GM23338 (cell line): ENCODE results near the gene PPP6R3. TPM values are rescaled to one million over a fixed set of nuclear protein-coding genes. Genes with fewer than 3 reads are reported as not detected.

ENCODE experiments used
- ATAC-seq: fragments of 200-7000 bp; cut with Tn5 transposase; 3 replicates; pipeline ENCODE4 v1.9.1; 2020
- DNase-seq: peaks from one replicate; pipeline ENCODE4 v3.0.0-alpha.2; 2015; ENCODE audit warnings: low spot score
- H2AFZ ChIP-seq: fragments of 200-600 bp; sonication (generic); 2 replicates; pipeline ENCODE4 v1.8.0; 2016; ENCODE audit warnings: antibody characterized with exemption, mild to moderate bottlenecking, moderate library complexity
- H3F3A ChIP-seq: fragments of 200-600 bp; sonication (generic); replicated peaks from 2 replicates; pipeline ENCODE4 v1.8.0; 2017; ENCODE audit warnings: antibody characterized with exemption, mixed run types, low read depth
- H3K27ac ChIP-seq: fragments of 200-600 bp; sonication (generic); 2 replicates; pipeline ENCODE4 v1.6.1; 2016; ENCODE audit warnings: low read depth
- H3K27me3 ChIP-seq: fragments of 200-600 bp; sonication (generic); 2 replicates; pipeline ENCODE4 v1.8.0; 2016; ENCODE audit warnings: mild to moderate bottlenecking, mixed run types, moderate library complexity; ENCODE audit not compliant: insufficient read depth
- H3K36me3 ChIP-seq: fragments of 200-600 bp; sonication (generic); 2 replicates; pipeline ENCODE4 v1.8.0; 2016; ENCODE audit warnings: mild to moderate bottlenecking; ENCODE audit not compliant: insufficient read depth
- H3K4me1 ChIP-seq: fragments of 200-600 bp; sonication (generic); 2 replicates; pipeline ENCODE4 v1.8.0; 2016; ENCODE audit warnings: mild to moderate bottlenecking, moderate library complexity; ENCODE audit not compliant: insufficient read depth
- H3K4me2 ChIP-seq: fragments of 200-600 bp; sonication (generic); 2 replicates; pipeline ENCODE4 v1.7.1; 2017; ENCODE audit warnings: mixed run types
- H3K4me3 ChIP-seq: fragments of 200-600 bp; sonication (generic); 2 replicates; pipeline ENCODE4 v1.6.1; 2016; ENCODE audit warnings: mixed run types
- H3K79me2 ChIP-seq: fragments of 200-600 bp; sonication (generic); replicated peaks from 2 replicates; pipeline ENCODE4 v1.8.0; 2017; ENCODE audit warnings: mild to moderate bottlenecking; ENCODE audit not compliant: insufficient read depth
- H3K9me2 ChIP-seq: fragments of 200-600 bp; sonication (generic); 2 replicates; pipeline ENCODE4 v1.8.0; 2017; ENCODE audit not compliant: insufficient read depth
- H4K20me1 ChIP-seq: fragments of 200-600 bp; sonication (generic); replicated peaks from 2 replicates; pipeline ENCODE4 v1.8.0; 2017; ENCODE audit warnings: mild to moderate bottlenecking; ENCODE audit not compliant: insufficient read depth
- H3K27ac Mint-ChIP-seq: 2 replicates; pipeline ENCODE4 v1.8.0; 2020; ENCODE audit warnings: inconsistent platforms, mild to moderate bottlenecking, moderate library complexity, mixed read lengths
- H3K27me3 Mint-ChIP-seq: 3 replicates; pipeline ENCODE4 v1.8.0; 2022; ENCODE audit warnings: low read depth, mild to moderate bottlenecking, moderate library complexity, mixed read lengths, inconsistent platforms; ENCODE audit not compliant: insufficient read depth, poor library complexity
- H3K36me3 Mint-ChIP-seq: 3 replicates; pipeline ENCODE4 v1.8.0; 2021; ENCODE audit warnings: low read depth, mild to moderate bottlenecking, inconsistent platforms, moderate library complexity, mixed read lengths
- H3K4me1 Mint-ChIP-seq: 3 replicates; pipeline ENCODE4 v1.8.0; 2020; ENCODE audit warnings: mild to moderate bottlenecking, inconsistent platforms, mixed read lengths
- H3K4me3 Mint-ChIP-seq: 3 replicates; pipeline ENCODE4 v1.8.0; 2021; ENCODE audit warnings: moderate library complexity, mild to moderate bottlenecking, inconsistent platforms, mixed read lengths
- H3K9me3 Mint-ChIP-seq: 3 replicates; pipeline ENCODE4 v1.8.0; 2020; ENCODE audit warnings: moderate library complexity, mild to moderate bottlenecking, inconsistent platforms, mixed read lengths
- CREB1 ChIP-seq: fragments of 250-450 bp; sonication (Bioruptor Pico); IDR thresholded peaks from 2 replicates; pipeline ENCODE4 v1.5.0; 2020; ENCODE audit warnings: low read depth, mild to moderate bottlenecking, moderate library complexity
- ETS1 ChIP-seq: IDR thresholded peaks from 2 replicates; pipeline ENCODE4 v1.6.1; 2016; ENCODE audit warnings: antibody characterized with exemption
- EZH2 ChIP-seq: fragments of 200-600 bp; sonication (generic); IDR thresholded peaks from one replicate; pipeline ENCODE4 v1.8.0; 2017; ENCODE audit warnings: antibody characterized with exemption, mild to moderate bottlenecking, low read depth; ENCODE audit not compliant: unreplicated experiment
- JUNB ChIP-seq: IDR thresholded peaks from one replicate; pipeline ENCODE4 v1.6.1; 2016; ENCODE audit warnings: antibody characterized with exemption; ENCODE audit not compliant: unreplicated experiment
- POLR2AphosphoS5 ChIP-seq: IDR thresholded peaks from 2 replicates; pipeline ENCODE4 v1.6.1; 2016; ENCODE audit warnings: antibody characterized with exemption, low read depth
- STAT1 ChIP-seq: IDR thresholded peaks from one replicate; pipeline ENCODE4 v1.6.1; 2016; ENCODE audit warnings: antibody characterized with exemption; ENCODE audit not compliant: unreplicated experiment
- polyA plus RNA-seq: library from polyadenylated mRNA; unstranded; fragments of >200 nt; fragmentation: Nextera tagmentation; extraction: Ambion mirVana; gene quantifications from 2 replicates; pipeline ENCODE4 v1.2.1, GENCODE V29; 2016
- total RNA-seq: library from RNA; depleted of rRNA; stranded (reverse); fragments of >200 nt; shearing (Covaris generic); gene quantifications from 2 replicates; pipeline ENCODE4 v1.2.3, GENCODE V29; 2014
- TF ChIP-seq, protein P1 (sequence below), 2 experiments: fragments of 200-600 bp in 1 of 2; sonication (generic) in 1 of 2; conservative IDR thresholded peaks; 2 replicates each; pipeline versions ENCODE4 v1.5.1 to v1.6.1; 2016 to 2017; ENCODE audit warnings: antibody characterized with exemption in 2 of 2, low read depth in 2 of 2, mild to moderate bottlenecking in 2 of 2, moderate library complexity in 1 of 2
- TF ChIP-seq, protein P2 (sequence below): fragments of 250-450 bp; sonication (Bioruptor Pico); IDR thresholded peaks from 2 replicates; pipeline ENCODE4 v1.5.0; 2020; ENCODE audit warnings: mild to moderate bottlenecking, moderate library complexity

Gene PPP6R3
- total and polyA plus RNA-seq, 2 experiments from 2014 or later = 170 to 268 TPM

GRCh38 chr11:68584097-68584496, 123.5 kb downstream of the PPP6R3 start:
- Mint-ChIP-seq H3K9me3 (no peaks in the 10 kb centered on the region), H3K4me1 (peaks cover 4% of the 10 kb centered on the region; the same call in 2 of the 3 replicates), H3K36me3 (peaks cover 52% of the 10 kb centered on the region), H3K27me3 (peaks cover 7% of the 10 kb centered on the region), H3K4me3 (no peak overlapping the region), H3K27ac (no peak overlapping the region; the same call in 1 of the 2 replicates)
- peaks cover 27% of the 10 kb centered on the region for H4K20me1 ChIP-seq
- H3F3A ChIP-seq = peaks cover 14% of the 10 kb centered on the region
- H3K79me2 ChIP-seq = peaks cover 16% of the 10 kb centered on the region
- no peaks in the 10 kb centered on the region for H3K4me1 ChIP-seq
- H3K36me3 ChIP-seq = peaks cover 19% of the 10 kb centered on the region
- peak; percentile 93 for DNase-seq
- no peak overlapping the region for H2AFZ ChIP-seq
- no peak overlapping the region for H3K27ac ChIP-seq
- no peak overlapping the region for H3K4me2 ChIP-seq
- ATAC-seq = peak; percentile 97
- TF ChIP-seq, protein P1, sequence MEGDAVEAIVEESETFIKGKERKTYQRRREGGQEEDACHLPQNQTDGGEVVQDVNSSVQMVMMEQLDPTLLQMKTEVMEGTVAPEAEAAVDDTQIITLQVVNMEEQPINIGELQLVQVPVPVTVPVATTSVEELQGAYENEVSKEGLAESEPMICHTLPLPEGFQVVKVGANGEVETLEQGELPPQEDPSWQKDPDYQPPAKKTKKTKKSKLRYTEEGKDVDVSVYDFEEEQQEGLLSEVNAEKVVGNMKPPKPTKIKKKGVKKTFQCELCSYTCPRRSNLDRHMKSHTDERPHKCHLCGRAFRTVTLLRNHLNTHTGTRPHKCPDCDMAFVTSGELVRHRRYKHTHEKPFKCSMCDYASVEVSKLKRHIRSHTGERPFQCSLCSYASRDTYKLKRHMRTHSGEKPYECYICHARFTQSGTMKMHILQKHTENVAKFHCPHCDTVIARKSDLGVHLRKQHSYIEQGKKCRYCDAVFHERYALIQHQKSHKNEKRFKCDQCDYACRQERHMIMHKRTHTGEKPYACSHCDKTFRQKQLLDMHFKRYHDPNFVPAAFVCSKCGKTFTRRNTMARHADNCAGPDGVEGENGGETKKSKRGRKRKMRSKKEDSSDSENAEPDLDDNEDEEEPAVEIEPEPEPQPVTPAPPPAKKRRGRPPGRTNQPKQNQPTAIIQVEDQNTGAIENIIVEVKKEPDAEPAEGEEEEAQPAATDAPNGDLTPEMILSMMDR (conservative IDR thresholded peaks at IDR 0.05; ENCODE audit: low read depth in 2 of 2) = peak; percentile 91 to 93
- no peak for TF ChIP-seq CREB1
- TF ChIP-seq ETS1 = peak; percentile 50; the same call in 1 of the 2 replicates
- no peak for TF ChIP-seq POLR2AphosphoS5
- H3K4me3 ChIP-seq = no peak overlapping the region
- H3K27me3 ChIP-seq = no peaks in the 10 kb centered on the region
- no peaks in the 10 kb centered on the region for H3K9me2 ChIP-seq

GRCh38 chr11:68584991-68585524, 124.5 kb downstream of the PPP6R3 start:
- Histone ChIP-seq H3K4me2 (no peak overlapping the region), H2AFZ (no peak overlapping the region), H3K27me3 (no peaks in the 10 kb centered on the region), H3K4me1 (no peaks in the 10 kb centered on the region), H3K4me3 (no peak overlapping the region), H4K20me1 (peaks cover 21% of the 10 kb centered on the region), H3K79me2 (peaks cover 16% of the 10 kb centered on the region), H3K9me2 (no peaks in the 10 kb centered on the region), H3F3A (peaks cover 14% of the 10 kb centered on the region), H3K27ac (no peak overlapping the region), H3K36me3 (peaks cover 14% of the 10 kb centered on the region)
- Mint-ChIP-seq H3K9me3 (no peaks in the 10 kb centered on the region), H3K4me3 (no peak overlapping the region), H3K27me3 (peaks cover 5% of the 10 kb centered on the region), H3K36me3 (peaks cover 44% of the 10 kb centered on the region), H3K4me1 (peaks cover 2% of the 10 kb centered on the region; the same call in 1 of the 3 replicates), H3K27ac (0 out of 2 replicates have a peak overlapping the region, but pooled peaks have one; percentile 36)
- DNase-seq (no peak), ATAC-seq (no peak)
- TF ChIP-seq EZH2 (no peak), STAT1 (no peak), POLR2AphosphoS5 (no peak), CREB1 (no peak), ETS1 (no peak), JUNB (no peak)
- TF ChIP-seq, protein P2, sequence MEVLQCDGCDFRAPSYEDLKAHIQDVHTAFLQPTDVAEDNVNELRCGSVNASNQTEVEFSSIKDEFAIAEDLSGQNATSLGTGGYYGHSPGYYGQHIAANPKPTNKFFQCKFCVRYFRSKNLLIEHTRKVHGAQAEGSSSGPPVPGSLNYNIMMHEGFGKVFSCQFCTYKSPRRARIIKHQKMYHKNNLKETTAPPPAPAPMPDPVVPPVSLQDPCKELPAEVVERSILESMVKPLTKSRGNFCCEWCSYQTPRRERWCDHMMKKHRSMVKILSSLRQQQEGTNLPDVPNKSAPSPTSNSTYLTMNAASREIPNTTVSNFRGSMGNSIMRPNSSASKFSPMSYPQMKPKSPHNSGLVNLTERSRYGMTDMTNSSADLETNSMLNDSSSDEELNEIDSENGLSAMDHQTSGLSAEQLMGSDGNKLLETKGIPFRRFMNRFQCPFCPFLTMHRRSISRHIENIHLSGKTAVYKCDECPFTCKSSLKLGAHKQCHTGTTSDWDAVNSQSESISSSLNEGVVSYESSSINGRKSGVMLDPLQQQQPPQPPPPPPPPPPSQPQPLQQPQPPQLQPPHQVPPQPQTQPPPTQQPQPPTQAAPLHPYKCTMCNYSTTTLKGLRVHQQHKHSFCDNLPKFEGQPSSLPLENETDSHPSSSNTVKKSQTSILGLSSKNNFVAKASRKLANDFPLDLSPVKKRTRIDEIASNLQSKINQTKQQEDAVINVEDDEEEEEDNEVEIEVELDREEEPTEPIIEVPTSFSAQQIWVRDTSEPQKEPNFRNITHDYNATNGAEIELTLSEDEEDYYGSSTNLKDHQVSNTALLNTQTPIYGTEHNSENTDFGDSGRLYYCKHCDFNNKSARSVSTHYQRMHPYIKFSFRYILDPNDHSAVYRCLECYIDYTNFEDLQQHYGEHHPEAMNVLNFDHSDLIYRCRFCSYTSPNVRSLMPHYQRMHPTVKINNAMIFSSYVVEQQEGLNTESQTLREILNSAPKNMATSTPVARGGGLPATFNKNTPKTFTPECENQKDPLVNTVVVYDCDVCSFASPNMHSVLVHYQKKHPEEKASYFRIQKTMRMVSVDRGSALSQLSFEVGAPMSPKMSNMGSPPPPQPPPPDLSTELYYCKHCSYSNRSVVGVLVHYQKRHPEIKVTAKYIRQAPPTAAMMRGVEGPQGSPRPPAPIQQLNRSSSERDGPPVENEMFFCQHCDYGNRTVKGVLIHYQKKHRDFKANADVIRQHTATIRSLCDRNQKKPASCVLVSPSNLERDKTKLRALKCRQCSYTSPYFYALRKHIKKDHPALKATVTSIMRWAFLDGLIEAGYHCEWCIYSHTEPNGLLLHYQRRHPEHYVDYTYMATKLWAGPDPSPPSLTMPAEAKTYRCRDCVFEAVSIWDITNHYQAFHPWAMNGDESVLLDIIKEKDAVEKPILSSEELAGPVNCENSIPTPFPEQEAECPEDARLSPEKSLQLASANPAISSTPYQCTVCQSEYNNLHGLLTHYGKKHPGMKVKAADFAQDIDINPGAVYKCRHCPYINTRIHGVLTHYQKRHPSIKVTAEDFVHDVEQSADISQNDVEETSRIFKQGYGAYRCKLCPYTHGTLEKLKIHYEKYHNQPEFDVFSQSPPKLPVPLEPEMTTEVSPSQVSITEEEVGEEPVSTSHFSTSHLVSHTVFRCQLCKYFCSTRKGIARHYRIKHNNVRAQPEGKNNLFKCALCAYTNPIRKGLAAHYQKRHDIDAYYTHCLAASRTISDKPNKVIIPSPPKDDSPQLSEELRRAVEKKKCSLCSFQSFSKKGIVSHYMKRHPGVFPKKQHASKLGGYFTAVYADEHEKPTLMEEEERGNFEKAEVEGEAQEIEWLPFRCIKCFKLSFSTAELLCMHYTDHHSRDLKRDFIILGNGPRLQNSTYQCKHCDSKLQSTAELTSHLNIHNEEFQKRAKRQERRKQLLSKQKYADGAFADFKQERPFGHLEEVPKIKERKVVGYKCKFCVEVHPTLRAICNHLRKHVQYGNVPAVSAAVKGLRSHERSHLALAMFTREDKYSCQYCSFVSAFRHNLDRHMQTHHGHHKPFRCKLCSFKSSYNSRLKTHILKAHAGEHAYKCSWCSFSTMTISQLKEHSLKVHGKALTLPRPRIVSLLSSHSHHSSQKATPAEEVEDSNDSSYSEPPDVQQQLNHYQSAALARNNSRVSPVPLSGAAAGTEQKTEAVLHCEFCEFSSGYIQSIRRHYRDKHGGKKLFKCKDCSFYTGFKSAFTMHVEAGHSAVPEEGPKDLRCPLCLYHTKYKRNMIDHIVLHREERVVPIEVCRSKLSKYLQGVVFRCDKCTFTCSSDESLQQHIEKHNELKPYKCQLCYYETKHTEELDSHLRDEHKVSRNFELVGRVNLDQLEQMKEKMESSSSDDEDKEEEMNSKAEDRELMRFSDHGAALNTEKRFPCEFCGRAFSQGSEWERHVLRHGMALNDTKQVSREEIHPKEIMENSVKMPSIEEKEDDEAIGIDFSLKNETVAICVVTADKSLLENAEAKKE (CRISPR knock-in tag) = no peak
